ENCODE data around the gene OLFM2.
"Not testable (repeated sequence)": the region's sequence is repeated elsewhere in the genome, so short reads cannot be mapped to it uniquely, and the experiment has no call there.

Gene OLFM2

DNA sequence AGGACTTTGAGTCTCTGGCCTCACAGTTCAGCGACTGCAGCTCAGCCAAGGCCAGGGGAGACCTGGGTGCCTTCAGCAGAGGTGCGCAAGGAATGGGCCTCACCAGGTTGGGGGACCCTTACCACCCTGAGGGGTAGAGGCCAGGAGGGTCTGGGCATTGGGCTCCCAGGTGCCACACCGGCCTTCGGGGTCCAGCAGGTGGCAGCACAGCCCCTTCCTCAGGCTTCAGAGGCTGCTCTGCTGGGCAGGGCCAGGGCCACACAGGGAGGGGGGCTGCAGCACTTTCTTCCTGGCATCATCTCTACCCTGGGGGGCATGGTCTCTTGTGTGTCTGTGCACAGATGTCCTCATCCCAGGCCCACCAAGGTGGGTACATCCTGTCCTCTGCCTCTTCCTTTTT, 88.3 kb downstream of the OLFM2 start:
- TF ChIP-seq ARNTL (CRISPR knock-in tag; IDR thresholded peaks at IDR 0.05; ENCODE audit: borderline replicate concordance, low read depth): no peak
- peak; percentile 71 for ATAC-seq

DNA sequence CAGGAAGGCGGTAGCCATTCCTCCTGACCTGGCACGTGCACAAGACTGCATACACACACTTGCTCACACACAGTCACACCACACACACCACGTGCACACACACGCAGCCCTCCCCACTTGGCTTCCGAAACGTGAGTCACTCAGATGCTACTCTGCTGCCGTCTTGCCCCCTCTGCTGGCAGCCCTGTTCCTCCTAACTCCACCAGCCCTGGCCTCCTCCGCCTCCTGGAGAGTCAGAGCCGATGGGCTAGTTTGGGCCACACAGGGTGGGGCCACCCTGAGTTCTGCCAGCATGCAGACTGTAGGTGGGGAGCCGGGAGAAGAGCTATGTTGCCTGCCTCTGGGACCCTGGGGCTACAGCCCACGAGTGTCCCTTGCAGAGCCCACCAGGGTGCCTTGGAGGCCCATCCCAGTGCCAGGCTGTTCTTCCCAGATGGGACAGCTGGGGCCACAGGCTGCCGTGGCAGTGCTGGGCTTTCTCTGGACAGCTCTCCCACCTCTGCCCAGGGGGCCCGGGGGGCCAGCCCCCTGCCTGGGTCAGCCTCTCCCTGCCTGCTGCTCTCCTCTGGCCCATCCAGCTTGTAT, 89.1 kb downstream of the OLFM2 start:
- TF ChIP-seq ESRRG (CRISPR knock-in tag; IDR thresholded peaks at IDR 0.05): no peak
- TF ChIP-seq OSR1 (CRISPR knock-in tag; IDR thresholded peaks at IDR 0.05): no peak
- TF ChIP-seq ZFP3 (CRISPR knock-in tag; IDR thresholded peaks at IDR 0.05): no peak
- TF ChIP-seq TSHZ2 (CRISPR knock-in tag; IDR thresholded peaks at IDR 0.05): no peak
- no peak for TF ChIP-seq ISL1 (CRISPR knock-in tag; IDR thresholded peaks at IDR 0.05)
- no peak for TF ChIP-seq ZFP30 (CRISPR knock-in tag; IDR thresholded peaks at IDR 0.05)
- TF ChIP-seq ZNF8 (CRISPR knock-in tag; IDR thresholded peaks at IDR 0.05): no peak
- TF ChIP-seq, protein P1, sequence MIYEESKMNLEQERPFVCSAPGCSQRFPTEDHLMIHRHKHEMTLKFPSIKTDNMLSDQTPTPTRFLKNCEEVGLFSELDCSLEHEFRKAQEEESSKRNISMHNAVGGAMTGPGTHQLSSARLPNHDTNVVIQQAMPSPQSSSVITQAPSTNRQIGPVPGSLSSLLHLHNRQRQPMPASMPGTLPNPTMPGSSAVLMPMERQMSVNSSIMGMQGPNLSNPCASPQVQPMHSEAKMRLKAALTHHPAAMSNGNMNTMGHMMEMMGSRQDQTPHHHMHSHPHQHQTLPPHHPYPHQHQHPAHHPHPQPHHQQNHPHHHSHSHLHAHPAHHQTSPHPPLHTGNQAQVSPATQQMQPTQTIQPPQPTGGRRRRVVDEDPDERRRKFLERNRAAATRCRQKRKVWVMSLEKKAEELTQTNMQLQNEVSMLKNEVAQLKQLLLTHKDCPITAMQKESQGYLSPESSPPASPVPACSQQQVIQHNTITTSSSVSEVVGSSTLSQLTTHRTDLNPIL (CRISPR knock-in tag; IDR thresholded peaks at IDR 0.05; ENCODE audit: low read depth): no peak
- no peak for TF ChIP-seq TOX (CRISPR knock-in tag; IDR thresholded peaks at IDR 0.05; ENCODE audit: borderline replicate concordance)
- TF ChIP-seq PPARA (CRISPR knock-in tag; IDR thresholded peaks at IDR 0.05; ENCODE audit: borderline replicate concordance): no peak
- TF ChIP-seq TCF4 (CRISPR knock-in tag; IDR thresholded peaks at IDR 0.05; ENCODE audit: borderline replicate concordance): no peak
- no peak for TF ChIP-seq ZNF565 (CRISPR knock-in tag; conservative IDR thresholded peaks at IDR 0.05; ENCODE audit: low read depth)
- peak; percentile 90 for ATAC-seq

- not testable (repeated sequence) for ATAC-seq
These were observed 92.6 kb downstream of the OLFM2 start for GRCh38 chr19:9843626-9844273.

GRCh38 chr19:9842834-9843625, 93.3 kb downstream of the OLFM2 start:
- no peak for ATAC-seq
- no peak for TF ChIP-seq ZFP30 (CRISPR knock-in tag; IDR thresholded peaks at IDR 0.05)
- no peak for TF ChIP-seq TCF4 (CRISPR knock-in tag; IDR thresholded peaks at IDR 0.05; ENCODE audit: borderline replicate concordance)
- no peak for TF ChIP-seq PPARA (CRISPR knock-in tag; IDR thresholded peaks at IDR 0.05; ENCODE audit: borderline replicate concordance)
- no peak for TF ChIP-seq BACH2 (CRISPR knock-in tag; IDR thresholded peaks at IDR 0.05; ENCODE audit: borderline replicate concordance)
- TF ChIP-seq, protein P2, sequence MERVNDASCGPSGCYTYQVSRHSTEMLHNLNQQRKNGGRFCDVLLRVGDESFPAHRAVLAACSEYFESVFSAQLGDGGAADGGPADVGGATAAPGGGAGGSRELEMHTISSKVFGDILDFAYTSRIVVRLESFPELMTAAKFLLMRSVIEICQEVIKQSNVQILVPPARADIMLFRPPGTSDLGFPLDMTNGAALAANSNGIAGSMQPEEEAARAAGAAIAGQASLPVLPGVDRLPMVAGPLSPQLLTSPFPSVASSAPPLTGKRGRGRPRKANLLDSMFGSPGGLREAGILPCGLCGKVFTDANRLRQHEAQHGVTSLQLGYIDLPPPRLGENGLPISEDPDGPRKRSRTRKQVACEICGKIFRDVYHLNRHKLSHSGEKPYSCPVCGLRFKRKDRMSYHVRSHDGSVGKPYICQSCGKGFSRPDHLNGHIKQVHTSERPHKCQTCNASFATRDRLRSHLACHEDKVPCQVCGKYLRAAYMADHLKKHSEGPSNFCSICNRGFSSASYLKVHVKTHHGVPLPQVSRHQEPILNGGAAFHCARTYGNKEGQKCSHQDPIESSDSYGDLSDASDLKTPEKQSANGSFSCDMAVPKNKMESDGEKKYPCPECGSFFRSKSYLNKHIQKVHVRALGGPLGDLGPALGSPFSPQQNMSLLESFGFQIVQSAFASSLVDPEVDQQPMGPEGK (CRISPR knock-in tag; IDR thresholded peaks at IDR 0.05; ENCODE audit: borderline replicate concordance): no peak
- no peak for TF ChIP-seq OSR1 (CRISPR knock-in tag; IDR thresholded peaks at IDR 0.05)
- no peak for TF ChIP-seq ARNTL (CRISPR knock-in tag; IDR thresholded peaks at IDR 0.05; ENCODE audit: borderline replicate concordance, low read depth)
- TF ChIP-seq ZNF8 (CRISPR knock-in tag; IDR thresholded peaks at IDR 0.05): no peak
- no peak for TF ChIP-seq CSDC2 (CRISPR knock-in tag; IDR thresholded peaks at IDR 0.05)
- TF ChIP-seq SNAI2 (CRISPR knock-in tag; IDR thresholded peaks at IDR 0.05): no peak
- TF ChIP-seq, protein P1 (CRISPR knock-in tag; IDR thresholded peaks at IDR 0.05; ENCODE audit: low read depth): no peak
- TF ChIP-seq TOX (CRISPR knock-in tag; IDR thresholded peaks at IDR 0.05; ENCODE audit: borderline replicate concordance): no peak
